CD1c-positive myeloid dendritic cell (primary cell): ENCODE measurements around the gene AIFM3.

ENCODE experiments used
- DNase-seq: peaks from one replicate; pipeline ENCODE4 v3.0.0-alpha.2; 2016; ENCODE audit errors: extremely low spot score

AIFM3 gene

DNA sequence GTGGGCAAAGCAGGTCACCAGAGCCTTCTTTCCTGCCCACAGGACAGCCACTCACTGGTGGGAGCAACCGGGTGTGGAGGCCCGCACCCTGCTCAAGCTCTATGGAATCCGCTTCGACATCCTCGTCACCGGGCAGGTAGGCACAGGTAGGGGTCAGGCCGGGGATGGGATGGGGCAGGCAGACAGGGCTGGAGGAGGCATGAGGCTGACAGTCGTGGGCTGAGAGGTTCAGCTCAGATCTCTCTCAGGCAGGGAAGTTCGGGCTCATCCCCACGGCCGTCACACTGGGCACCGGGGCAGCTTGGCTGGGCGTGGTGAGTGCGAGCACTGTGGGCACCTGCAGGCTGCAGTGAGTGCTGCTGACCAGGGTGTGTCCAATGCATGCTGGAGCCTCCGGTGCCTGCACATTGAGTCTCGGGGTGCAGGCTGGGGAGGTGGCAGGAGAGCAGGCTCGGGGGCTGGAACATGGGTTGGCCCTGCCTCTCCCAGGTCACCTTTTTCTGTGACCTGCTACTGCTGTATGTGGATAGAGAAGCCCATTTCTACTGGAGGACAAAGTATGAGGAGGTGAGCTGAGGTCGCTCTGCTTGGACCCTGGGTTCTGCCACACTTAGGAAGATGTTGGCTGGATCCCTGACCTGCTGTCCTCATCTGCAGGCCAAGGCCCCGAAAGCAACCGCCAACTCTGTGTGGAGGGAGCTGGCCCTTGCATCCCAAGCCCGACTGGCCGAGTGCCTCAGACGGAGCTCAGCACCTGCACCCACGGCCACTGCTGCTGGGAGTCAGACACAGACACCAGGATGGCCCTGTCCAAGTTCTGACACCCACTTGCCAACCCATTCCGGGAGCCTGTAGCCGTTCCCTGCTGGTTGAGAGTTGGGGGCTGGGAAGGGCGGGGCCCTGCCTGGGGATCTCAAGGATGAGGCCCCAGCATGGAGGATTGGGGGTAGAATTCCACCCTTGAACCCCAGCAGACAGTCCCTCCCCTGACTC is 59.0 kb downstream of the AIFM3 start:
- no peak for DNase-seq

DNA sequence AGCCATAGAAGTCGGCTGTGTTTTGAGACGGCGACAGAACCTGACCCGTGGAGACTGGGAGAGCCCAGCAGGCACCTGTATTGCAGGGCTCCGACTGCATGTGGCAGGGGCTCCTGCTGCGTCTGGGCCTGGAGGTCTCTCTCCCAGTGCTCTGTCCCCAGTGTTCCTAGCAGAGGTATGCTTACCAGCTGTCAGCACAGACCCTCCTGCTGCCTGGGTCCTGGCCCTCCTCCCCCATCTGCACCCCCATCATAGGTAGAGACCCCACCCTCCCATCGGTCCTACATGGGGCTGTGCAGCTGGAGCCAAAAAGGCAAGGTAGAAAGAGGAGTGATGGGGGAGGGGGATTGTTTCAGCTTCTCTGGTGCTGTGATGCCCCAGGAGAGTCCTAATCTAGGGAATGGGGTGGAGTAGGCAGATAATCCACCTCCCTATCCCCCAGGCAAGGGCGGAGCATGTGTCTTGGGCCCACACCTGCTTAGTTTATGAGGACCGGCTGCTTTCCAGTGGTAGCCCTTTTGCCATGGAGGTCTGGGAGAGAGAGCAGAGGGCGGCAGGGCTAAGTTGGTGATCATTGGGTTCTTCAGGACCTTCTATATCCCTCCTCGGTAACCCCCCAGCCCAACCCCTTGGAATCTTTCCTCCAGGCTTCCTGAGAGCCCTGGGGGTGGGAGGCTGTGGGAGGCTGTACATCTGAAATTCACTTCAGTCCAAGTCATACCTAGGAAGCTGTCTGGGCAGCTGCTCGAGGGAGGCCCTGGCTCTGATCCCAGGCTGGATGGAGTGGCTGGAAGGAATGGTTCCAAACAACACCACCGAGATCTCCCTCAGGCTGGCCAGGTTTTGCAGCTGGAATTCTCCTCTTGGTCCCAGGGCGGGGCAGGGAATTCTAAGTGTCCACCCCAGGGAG is 60.0 kb downstream of the AIFM3 start:
- DNase-seq = no peak

DNA sequence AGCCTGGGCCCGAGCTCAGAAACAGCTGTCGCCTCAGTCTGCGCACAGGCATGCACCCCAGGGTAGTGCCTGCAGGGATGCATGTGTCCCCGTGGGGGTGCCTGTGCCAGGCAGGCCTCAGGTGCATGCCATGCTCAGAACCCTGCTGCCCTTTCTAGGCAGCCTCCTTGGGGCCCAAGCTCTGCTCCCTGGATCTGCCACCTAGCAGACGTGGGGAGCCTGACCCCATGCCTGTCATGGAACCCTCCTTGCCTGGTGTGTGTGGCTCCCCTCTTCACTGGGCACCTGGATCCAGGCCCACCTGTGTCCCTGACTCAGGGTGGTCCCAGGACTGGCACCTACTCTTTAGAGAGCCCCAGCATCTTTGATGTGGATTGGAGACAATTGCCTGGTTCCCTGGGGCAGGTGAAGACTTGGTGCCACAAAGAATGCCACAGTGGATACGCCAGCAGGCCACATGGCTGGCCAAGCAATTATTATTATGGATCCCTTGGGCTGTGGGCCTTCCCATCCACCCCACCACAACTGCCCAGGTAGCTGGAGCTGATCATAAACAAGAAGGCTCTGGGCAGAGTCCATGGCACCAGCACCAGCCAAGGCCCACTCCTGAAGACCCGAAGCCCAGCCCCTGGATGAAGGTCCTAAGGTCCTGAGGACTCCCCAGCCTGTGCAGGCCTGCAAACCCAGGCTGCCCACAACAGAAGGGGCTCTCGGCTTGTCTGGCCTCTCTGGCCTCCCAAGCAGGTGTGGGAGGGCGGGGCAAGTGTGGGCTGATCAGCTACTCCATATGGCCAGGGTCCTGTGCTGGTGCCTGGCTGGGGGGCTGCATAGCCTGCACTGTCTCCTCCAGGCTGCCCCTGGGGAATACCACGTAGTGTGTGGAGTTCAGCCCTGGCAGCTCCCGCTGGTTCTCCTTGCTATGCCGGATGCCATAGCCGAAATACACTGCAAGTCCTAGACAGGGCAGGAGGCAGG is 61.5 kb downstream of the AIFM3 start:
- no peak for DNase-seq

DNA sequence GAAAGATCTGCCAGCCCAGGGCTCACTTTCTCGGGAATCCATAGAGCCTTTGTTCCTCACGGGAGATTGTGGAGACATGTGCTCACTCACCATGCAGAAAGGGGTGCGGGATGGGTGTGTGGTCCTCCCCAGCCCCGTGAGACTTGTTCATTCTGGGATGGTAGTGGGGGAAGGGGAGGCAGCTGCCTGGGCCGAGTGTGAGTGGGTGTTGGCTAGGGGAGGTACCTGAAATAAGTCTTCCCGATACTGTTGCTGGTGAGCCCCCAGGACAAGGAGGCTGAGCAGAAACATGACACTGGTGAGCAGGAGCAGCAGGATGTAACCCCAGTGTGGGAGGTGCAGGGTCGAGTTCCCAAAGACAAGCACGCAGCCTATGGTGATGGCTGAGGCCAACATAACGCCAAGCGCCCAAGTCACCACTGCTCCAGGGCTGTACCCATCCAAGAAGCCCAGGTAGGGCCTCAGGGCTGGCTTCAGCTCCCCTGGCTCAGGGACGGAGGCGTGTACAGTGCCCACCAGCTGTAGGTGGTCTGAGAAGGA is 62.5 kb downstream of the AIFM3 start:
- DNase-seq = no peak

DNA sequence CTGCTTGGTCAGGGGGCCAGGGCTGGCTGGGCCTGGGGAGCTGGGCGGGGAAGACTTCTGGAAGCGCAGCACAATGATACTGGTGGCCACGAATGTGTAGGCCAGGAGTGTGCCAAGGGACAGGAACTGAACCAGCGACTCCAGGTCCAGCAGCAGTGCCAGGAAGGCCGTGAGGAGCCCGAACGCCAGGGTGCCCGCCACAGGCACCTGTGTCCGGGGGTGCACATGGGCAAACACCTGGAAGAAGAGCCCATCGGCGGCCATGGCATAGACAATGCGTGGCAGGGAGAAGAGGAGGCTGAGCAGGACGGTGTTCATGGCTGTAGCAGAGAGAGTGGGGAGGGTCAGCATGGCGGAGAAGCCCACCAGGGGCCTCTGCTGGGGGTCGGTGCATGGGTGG is 63.0 kb downstream of the AIFM3 start:
- DNase-seq = no peak
